Duodenal mucosa (tissue), 2 donors: ENCODE data around the gene CAPN8.

ENCODE experiments used
- H3K27ac ChIP-seq: one replicate; pipeline ENCODE4 v1.7.0; 2013; ENCODE audit warnings: low read depth, low read length
- H3K27me3 ChIP-seq, 2 donors: one replicate each; pipeline ENCODE4 v1.7.0; 2013; ENCODE audit warnings: low read length in 2 of 2, control low read depth in 1 of 2; ENCODE audit not compliant: insufficient read depth in 2 of 2, control insufficient read depth in 1 of 2
- H3K36me3 ChIP-seq, 2 donors: one replicate each; pipeline ENCODE4 v1.7.0; 2013; ENCODE audit warnings: low read length in 2 of 2, control low read depth in 1 of 2; ENCODE audit not compliant: insufficient read depth in 2 of 2, control insufficient read depth in 1 of 2
- H3K4me1 ChIP-seq, 2 donors: one replicate each; pipeline ENCODE4 v1.7.0; 2013; ENCODE audit warnings: low read length in 2 of 2, control low read depth in 1 of 2; ENCODE audit not compliant: insufficient read depth in 2 of 2, control insufficient read depth in 1 of 2
- H3K4me3 ChIP-seq, 2 donors: one replicate each; pipeline ENCODE4 v1.7.0; 2013; ENCODE audit warnings: low read length in 2 of 2, low read depth in 1 of 2
- H3K9ac ChIP-seq, 2 donors: one replicate each; pipeline ENCODE4 v1.7.0; 2013; ENCODE audit warnings: low read length in 2 of 2, low read depth in 1 of 2
- H3K9me3 ChIP-seq, 2 donors: one replicate each; pipeline ENCODE4 v1.7.0; 2013; ENCODE audit warnings: low read length in 2 of 2, control low read depth in 1 of 2; ENCODE audit not compliant: control insufficient read depth in 1 of 2

CAPN8 gene

DNA sequence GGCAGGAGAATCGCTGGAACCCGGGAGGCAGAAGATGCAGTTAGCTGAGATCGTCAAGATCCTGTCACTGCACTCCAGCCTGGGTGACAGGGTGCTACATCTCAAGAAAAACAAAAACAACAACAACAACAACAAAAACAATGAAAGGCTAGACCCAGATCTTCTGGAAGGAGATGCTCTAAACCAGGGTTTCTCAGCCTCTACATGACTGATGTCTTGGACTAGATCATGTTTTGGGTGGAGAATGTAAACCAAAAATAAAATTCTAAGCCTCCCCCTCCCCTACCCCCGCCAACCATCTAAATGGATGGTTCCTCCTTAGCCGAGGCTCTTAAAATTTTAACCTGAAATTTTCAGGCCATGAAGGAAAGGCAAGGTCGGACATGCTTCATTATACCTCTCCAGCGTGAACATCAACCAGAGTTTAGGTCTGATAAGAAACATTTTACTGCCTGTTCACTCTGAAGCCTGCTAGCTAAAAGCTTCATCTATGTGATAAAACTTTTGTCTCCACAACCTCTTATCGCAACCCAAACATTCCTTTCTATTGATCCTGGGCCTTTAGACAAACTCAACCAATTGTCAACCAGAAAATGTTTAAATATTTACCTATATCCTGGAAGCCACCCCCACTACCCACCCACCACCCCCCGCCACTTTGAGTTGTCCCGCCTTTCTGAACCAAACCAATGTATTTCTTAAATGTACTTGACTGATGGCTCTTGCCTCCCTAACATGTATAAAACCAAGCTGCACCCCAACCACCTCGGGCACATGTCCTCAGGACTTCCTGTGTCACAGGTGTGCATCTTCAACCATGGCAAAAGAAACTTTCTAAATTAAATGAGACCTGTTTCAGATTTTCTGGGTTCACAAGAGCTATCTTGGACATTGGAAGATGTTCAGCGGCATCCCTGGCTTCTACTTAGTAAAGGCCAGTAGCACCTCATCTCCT, 45.0 kb upstream of the CAPN8 start:
- no peaks in the 10 kb centered on the region for H3K27me3 ChIP-seq
- no peak overlapping the region for H3K9ac ChIP-seq
- H3K9me3 ChIP-seq, result no peaks in the 10 kb centered on the region
- no peak overlapping the region for H3K4me3 ChIP-seq
- no peaks in the 10 kb centered on the region for H3K36me3 ChIP-seq
- peaks cover 33 to 47% of the 10 kb centered on the region in 2 donors for H3K4me1 ChIP-seq
- H3K27ac ChIP-seq, result no peak overlapping the region

DNA sequence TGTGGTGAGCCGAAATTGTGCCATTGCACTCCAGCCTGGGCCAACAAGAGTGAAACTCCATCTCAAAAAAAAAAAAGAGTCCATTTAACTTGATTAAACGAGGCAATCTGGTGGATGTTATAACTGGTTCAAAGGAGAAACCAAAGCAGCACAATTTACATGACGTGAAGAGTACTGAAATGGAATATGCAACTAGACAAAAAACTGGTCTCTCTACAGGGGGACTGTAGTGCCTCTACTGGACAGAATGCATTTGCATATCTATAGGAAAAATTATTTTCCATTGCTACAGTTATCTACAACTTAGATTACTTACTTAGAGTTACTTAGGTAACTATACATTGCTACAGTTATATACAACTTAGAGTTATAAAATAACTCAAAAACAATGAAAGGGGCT, 44.1 kb upstream of the CAPN8 start:
- H3K36me3 ChIP-seq, result no peaks in the 10 kb centered on the region
- H3K4me1 ChIP-seq, result peaks cover 33 to 47% of the 10 kb centered on the region in 2 donors
- no peak overlapping the region for H3K27ac ChIP-seq
- H3K27me3 ChIP-seq, result no peaks in the 10 kb centered on the region
- H3K9ac ChIP-seq, result no peak overlapping the region
- no peaks in the 10 kb centered on the region for H3K9me3 ChIP-seq
- no peak overlapping the region for H3K4me3 ChIP-seq

DNA sequence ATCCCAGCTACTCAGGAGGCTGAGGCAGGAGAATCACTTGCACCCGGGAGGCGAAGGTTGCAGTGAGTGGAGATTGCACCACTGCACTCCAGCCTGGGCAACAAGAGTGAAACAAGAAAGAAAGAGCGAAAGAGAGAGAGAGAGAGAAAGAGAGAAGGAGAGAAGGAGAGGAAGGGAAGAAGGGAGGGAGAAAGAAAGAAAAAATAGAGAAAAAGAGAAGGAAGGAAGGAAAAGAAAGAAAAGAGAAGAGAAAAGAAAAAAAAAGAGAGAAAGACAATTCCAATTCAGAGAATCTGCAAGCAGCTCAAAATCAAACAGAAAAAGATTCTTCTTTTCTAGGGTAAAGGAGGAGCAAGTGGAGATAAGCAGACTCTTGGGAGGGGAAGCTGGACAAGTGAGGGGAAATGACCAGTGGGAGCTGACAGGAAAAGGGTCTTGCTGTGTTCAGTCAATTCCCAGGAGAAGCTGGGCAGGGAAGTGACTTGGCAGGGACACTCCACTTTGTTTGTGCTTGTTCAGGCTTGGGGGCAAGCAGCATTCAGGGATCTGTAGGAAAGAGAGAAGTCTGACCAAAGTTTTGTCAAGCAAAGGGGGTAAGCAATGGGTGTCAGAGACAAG, 43.3 kb upstream of the CAPN8 start:
- Histone ChIP-seq H3K27ac (no peak overlapping the region), H3K4me1 (peaks cover 32 to 41% of the 10 kb centered on the region in 2 donors)

DNA sequence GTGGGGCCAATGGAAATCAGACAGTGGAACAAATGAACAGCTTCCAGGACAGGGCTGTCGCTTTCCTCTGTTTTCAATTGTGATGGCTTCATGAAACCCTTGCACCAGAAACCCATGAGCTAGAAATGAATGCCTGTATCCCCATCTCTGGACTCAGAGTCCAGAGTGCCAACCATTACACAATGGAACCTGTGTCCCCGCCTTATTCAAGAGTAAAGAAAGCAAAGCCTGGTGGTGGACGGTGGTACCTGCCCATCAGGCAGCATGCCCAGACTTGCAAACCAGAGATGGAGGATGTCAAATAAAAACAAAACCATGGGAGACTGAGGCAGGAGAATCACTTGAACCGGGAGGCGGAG, 42.5 kb upstream of the CAPN8 start:
- Histone ChIP-seq H3K9me3 (no peaks in the 10 kb centered on the region), H3K27ac (peak overlapping the region; percentile 56), H3K9ac (peak overlapping the region in 1 of 2 donors; percentile 18), H3K4me3 (no peak overlapping the region), H3K4me1 (peaks cover 32 to 33% of the 10 kb centered on the region in 2 donors), H3K27me3 (no peaks in the 10 kb centered on the region), H3K36me3 (no peaks in the 10 kb centered on the region)

More for the DNA sequence above, 43.3 kb upstream of the CAPN8 start:
- Histone ChIP-seq H3K27me3 (no peaks in the 10 kb centered on the region), H3K36me3 (no peaks in the 10 kb centered on the region), H3K9me3 (no peaks in the 10 kb centered on the region), H3K4me3 (no peak overlapping the region), H3K9ac (no peak overlapping the region)

DNA sequence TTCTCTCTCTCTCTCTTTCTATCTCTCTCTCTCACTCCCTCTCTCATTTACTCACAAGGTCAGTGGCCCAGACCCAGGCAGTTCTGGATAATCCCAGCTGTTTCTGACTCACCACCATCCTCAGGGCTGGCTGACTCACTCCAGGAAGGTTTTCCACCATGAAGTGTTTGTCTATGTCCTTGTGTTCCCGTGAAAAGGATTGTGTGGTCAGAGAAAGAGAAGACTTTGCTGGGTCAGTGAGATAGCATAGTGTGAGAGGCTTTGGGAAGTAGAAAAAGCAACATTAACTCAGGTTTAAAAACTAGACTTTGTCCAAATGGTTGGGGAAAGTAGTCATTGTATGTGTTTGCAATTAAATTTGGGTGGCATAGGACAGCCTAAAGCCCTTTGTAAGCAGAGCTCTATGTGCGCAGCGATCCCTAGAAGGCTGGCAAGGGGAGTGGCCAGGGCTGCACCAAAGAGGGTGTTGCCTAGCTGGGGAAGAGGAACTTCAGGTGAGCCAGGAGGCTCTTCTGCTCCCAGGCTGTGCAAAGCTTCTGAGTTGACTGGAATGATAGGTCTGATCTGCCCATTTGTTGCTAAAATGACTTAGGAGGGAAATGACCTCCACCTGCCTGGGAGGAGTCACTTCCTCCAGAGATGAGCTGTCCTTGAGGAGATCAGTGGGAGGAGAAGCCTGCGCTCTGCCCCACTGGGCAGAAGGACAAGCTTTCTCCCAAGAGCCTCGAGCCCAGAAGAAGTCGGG, 41.9 kb upstream of the CAPN8 start:
- Histone ChIP-seq H3K4me1 (peaks cover 32 to 33% of the 10 kb centered on the region in 2 donors), H3K9me3 (no peaks in the 10 kb centered on the region), H3K27me3 (no peaks in the 10 kb centered on the region), H3K27ac (peak overlapping the region; percentile 56), H3K4me3 (no peak overlapping the region), H3K9ac (peak overlapping the region in 1 of 2 donors; percentile 18), H3K36me3 (no peaks in the 10 kb centered on the region)

DNA sequence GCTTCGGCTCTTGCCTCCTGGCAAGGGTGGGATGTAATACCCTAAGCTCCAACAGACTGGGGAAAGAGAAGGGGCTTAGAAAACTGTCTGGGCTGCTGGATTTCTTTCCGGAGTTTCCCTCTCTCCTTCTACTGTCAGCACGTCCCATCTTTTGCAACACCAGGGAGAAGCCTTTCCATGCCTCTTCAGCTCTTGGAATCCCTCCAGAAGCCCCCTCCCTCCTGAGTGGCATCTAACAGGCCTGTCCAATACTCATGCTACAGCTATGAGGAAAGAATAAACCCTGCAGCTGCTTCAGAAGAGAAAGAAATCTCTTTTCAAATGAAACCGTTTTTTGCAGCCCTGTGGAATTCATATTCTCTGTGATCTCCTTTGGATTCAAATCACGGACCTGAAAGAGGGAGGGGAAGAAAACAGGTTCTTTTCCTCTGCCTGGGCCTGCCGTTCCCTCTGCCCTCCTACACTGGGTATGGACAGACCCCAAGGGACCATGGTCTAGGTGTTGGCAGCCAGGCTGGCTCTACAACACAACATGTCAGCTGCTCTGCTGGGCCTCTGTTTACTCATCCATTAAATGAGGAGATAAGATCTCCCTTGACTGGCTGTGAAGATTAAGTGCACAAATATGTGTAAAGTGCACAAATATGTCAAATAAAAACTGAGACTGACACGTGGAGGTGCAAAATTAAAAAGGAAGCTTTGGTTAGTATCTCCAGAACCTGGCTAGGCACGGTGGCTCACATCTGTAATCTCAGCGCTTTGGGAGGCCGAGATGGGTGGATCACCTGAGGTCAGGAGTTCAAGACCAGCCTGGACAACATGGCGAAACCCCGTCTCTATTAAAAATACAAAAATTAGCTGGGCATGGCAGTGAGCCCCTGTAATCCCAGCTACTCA, 40.8 kb upstream of the CAPN8 start:
- Histone ChIP-seq H3K36me3 (no peaks in the 10 kb centered on the region), H3K9ac (peak overlapping the region in 1 of 2 donors; percentile 20), H3K9me3 (no peaks in the 10 kb centered on the region), H3K4me3 (no peak overlapping the region), H3K4me1 (peaks cover 28 to 32% of the 10 kb centered on the region in 2 donors), H3K27ac (peak overlapping the region; percentile 62), H3K27me3 (no peaks in the 10 kb centered on the region)

DNA sequence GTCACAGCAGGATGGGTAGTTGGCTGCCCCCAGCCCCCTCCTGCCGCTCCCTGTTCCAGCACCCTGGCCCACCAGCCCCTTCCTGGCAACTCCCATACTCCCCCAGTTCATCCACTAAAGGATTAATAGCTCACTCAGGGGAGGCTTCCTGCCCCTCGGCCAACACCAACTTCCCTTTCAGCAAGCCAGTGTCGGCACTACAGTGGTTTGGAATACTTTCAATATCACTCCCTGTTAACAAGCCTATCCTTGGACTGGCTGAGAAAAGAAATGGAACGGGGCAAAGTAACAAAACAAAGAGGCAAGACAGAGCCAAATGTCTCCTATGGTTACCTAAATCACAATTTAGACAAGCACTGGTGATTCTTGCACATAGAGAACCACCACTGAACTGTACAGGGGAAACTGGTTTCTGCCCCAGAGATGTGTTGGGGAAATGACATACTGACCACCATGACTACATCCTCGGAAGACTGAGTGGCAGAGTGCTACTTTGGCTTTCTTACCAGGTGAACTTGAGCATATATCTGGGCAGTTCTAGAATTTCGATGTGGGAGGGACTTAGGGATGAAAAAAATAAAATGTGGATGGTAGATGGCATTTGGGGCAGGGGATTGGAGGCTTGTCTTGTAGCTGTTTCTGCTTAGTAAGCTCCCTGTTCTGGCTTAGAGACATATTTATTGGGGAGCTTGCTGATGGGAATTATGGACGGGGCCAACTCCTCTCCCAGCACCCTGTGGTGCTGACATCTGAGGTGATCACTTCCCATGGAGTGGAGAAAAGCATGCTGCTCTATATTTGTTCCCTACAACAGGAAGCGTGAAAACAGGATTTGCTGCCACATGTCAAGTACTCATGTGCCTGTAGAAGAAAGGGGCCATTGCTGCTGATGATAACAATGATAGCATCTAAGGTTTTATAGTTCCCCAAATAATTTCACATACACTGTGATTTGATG, 39.7 kb upstream of the CAPN8 start:
- Histone ChIP-seq H3K9me3 (no peaks in the 10 kb centered on the region), H3K9ac (no peak overlapping the region), H3K4me1 (peaks cover 28 to 38% of the 10 kb centered on the region in 2 donors), H3K27ac (peak overlapping the region; percentile 17), H3K27me3 (no peaks in the 10 kb centered on the region), H3K4me3 (no peak overlapping the region), H3K36me3 (no peaks in the 10 kb centered on the region)

DNA sequence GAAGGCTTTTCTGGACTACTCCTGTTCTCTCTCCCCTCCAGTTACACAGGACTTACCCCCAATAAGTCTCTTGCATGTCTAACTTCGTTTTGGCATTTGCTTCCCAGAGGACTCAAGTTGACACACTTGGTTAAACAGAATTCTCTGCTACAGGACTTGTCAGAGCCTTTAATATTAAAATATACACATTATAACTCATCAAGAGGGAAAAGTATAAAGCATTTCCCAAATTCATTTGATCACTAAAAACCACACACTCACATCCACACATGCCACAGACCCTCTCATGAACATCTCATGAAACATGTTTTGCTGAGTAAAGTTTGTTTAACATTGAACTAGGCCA, 38.1 kb upstream of the CAPN8 start:
- peaks cover 28 to 39% of the 10 kb centered on the region in 2 donors for H3K4me1 ChIP-seq

More for the DNA sequence above, 38.1 kb upstream of the CAPN8 start:
- no peaks in the 10 kb centered on the region for H3K27me3 ChIP-seq
- no peak overlapping the region for H3K9ac ChIP-seq
- H3K9me3 ChIP-seq, result no peaks in the 10 kb centered on the region
- no peaks in the 10 kb centered on the region for H3K36me3 ChIP-seq
- H3K27ac ChIP-seq, result no peak overlapping the region
- no peak overlapping the region for H3K4me3 ChIP-seq
